H9 (cell line): ENCODE data around the gene KRTAP5-9. TPM values are rescaled to one million over a fixed set of nuclear protein-coding genes. Genes with fewer than 3 reads are reported as not detected.

ENCODE experiments used
- DNase-seq: peaks from one replicate; pipeline ENCODE4 v3.0.0-alpha.2; 2017
- H2AFZ ChIP-seq: one replicate; pipeline ENCODE4 v1.6.1; 2013; ENCODE audit warnings: mild to moderate bottlenecking, low read length, control low read depth, moderate library complexity
- H2AK5ac ChIP-seq: 2 replicates; pipeline ENCODE4 v1.6.1; 2013; ENCODE audit warnings: low read length, control low read depth, mixed read lengths; ENCODE audit not compliant: insufficient read length
- H2BK120ac ChIP-seq: one replicate; pipeline ENCODE4 v1.6.1; 2013; ENCODE audit warnings: low read depth, mild to moderate bottlenecking, low read length, control low read depth, inconsistent platforms; ENCODE audit not compliant: poor library complexity, severe bottlenecking
- H2BK12ac ChIP-seq: 2 replicates; pipeline ENCODE4 v1.6.1; 2013; ENCODE audit warnings: low read length, control low read depth, mixed read lengths, low read depth; ENCODE audit not compliant: insufficient read length
- H2BK15ac ChIP-seq: 2 replicates; pipeline ENCODE4 v1.6.1; 2013; ENCODE audit warnings: low read depth, low read length, control low read depth
- H2BK20ac ChIP-seq: one replicate; pipeline ENCODE4 v1.6.1; 2013; ENCODE audit warnings: low read depth, mild to moderate bottlenecking, low read length, control low read depth, inconsistent platforms; ENCODE audit not compliant: poor library complexity, severe bottlenecking
- H2BK5ac ChIP-seq: 2 replicates; pipeline ENCODE4 v1.6.1; 2013; ENCODE audit warnings: low read length, control low read depth, mixed read lengths; ENCODE audit not compliant: insufficient read length
- H3K14ac ChIP-seq: 2 replicates; pipeline ENCODE4 v1.6.1; 2013; ENCODE audit warnings: low read length, control low read depth; ENCODE audit not compliant: insufficient read depth
- H3K18ac ChIP-seq: 2 replicates; pipeline ENCODE4 v1.6.1; 2013; ENCODE audit warnings: low read depth, mild to moderate bottlenecking, mixed read lengths, low read length, control low read depth; ENCODE audit not compliant: insufficient read length
- H3K23ac ChIP-seq: 2 replicates; pipeline ENCODE4 v1.6.1; 2013; ENCODE audit warnings: low read length, control low read depth, mixed read lengths, low read depth; ENCODE audit not compliant: insufficient read length
- H3K23me2 ChIP-seq: 2 replicates; pipeline ENCODE4 v1.6.1; 2013; ENCODE audit warnings: low read depth, mild to moderate bottlenecking, mixed read lengths, low read length, control low read depth; ENCODE audit not compliant: insufficient read length, poor library complexity, severe bottlenecking
- H3K27ac ChIP-seq: 2 replicates; pipeline ENCODE4 v1.5.1; 2013; ENCODE audit warnings: low read length, control low read depth, mixed read lengths, low read depth; ENCODE audit not compliant: insufficient read length
- H3K27me3 ChIP-seq: 2 replicates; pipeline ENCODE4 v1.6.1; 2013; ENCODE audit warnings: low read length, control low read depth, inconsistent platforms; ENCODE audit not compliant: insufficient read depth
- H3K4ac ChIP-seq: 2 replicates; pipeline ENCODE4 v1.6.1; 2013; ENCODE audit warnings: low read depth, mild to moderate bottlenecking, control low read depth, inconsistent platforms, low read length, moderate library complexity
- H3K4me1 ChIP-seq: 2 replicates; pipeline ENCODE4 v1.6.1; 2013; ENCODE audit warnings: low read length, control low read depth, inconsistent platforms; ENCODE audit not compliant: insufficient read depth
- H3K4me2 ChIP-seq: 2 replicates; pipeline ENCODE4 v1.6.1; 2013; ENCODE audit warnings: low read length, control low read depth, mixed read lengths; ENCODE audit not compliant: insufficient read length, insufficient read depth
- H3K56ac ChIP-seq: 2 replicates; pipeline ENCODE4 v1.6.1; 2013; ENCODE audit warnings: low read depth, mild to moderate bottlenecking, mixed read lengths, low read length, control low read depth; ENCODE audit not compliant: insufficient read length
- H3K79me1 ChIP-seq: 2 replicates; pipeline ENCODE4 v1.6.1; 2013; ENCODE audit warnings: low read depth, mild to moderate bottlenecking, moderate library complexity, low read length, control low read depth, inconsistent platforms; ENCODE audit not compliant: insufficient read depth, poor library complexity, severe bottlenecking
- H3K79me2 ChIP-seq: 2 replicates; pipeline ENCODE4 v1.6.1; 2013; ENCODE audit warnings: low read length, control low read depth, inconsistent platforms; ENCODE audit not compliant: insufficient read depth
- H3K9ac ChIP-seq: 2 replicates; pipeline ENCODE4 v1.6.1; 2013; ENCODE audit warnings: low read length, control low read depth, mixed read lengths; ENCODE audit not compliant: insufficient read length; ENCODE audit errors: extremely low read depth
- H3K9me3 ChIP-seq: one replicate; pipeline ENCODE4 v1.6.1; 2013; ENCODE audit warnings: low read depth, low read length, inconsistent platforms; ENCODE audit not compliant: control insufficient read depth
- H3T11ph ChIP-seq: one replicate; pipeline ENCODE4 v1.6.1; 2013; ENCODE audit warnings: mild to moderate bottlenecking, low read length, control low read depth, inconsistent platforms
- H4K20me1 ChIP-seq: one replicate; pipeline ENCODE4 v1.6.1; 2013; ENCODE audit not compliant: control insufficient read depth, insufficient read length, insufficient read depth
- H4K5ac ChIP-seq: 2 replicates; pipeline ENCODE4 v1.6.1; 2013; ENCODE audit warnings: low read depth, mild to moderate bottlenecking, mixed read lengths, low read length, control low read depth; ENCODE audit not compliant: insufficient read length
- H4K8ac ChIP-seq: replicated peaks from 2 replicates; pipeline ENCODE4 v1.6.1; 2013; ENCODE audit warnings: low read length, control low read depth, mixed read lengths, low read depth; ENCODE audit not compliant: insufficient read length
- H4K91ac ChIP-seq: 2 replicates; pipeline ENCODE4 v1.6.1; 2013; ENCODE audit warnings: low read depth, mild to moderate bottlenecking, moderate library complexity, mixed read lengths, low read length, control low read depth; ENCODE audit not compliant: insufficient read length
- H3K27ac Mint-ChIP-seq, 3 experiments: 2 replicates in 2 of 3; 3 replicates in 1 of 3; pipeline ENCODE4 v1.8.0; 2020 to 2021; ENCODE audit warnings: mixed read lengths in 3 of 3, mild to moderate bottlenecking in 1 of 3, moderate library complexity in 1 of 3
- H3K27me3 Mint-ChIP-seq: 2 replicates; pipeline ENCODE4 v1.8.0; 2021; ENCODE audit warnings: low read depth, mild to moderate bottlenecking, moderate library complexity, mixed read lengths
- H3K36me3 Mint-ChIP-seq, 3 experiments: 2 replicates in 2 of 3; 3 replicates in 1 of 3; pipeline ENCODE4 v1.8.0; 2020 to 2021; ENCODE audit warnings: low read depth in 3 of 3, mixed read lengths in 3 of 3; ENCODE audit not compliant: insufficient read depth in 1 of 3
- H3K4me1 Mint-ChIP-seq, 2 experiments: 2 replicates each; pipeline ENCODE4 v1.8.0; 2020; ENCODE audit warnings: mixed read lengths in 2 of 2
- H3K4me3 Mint-ChIP-seq, 2 experiments: 2 replicates in 1 of 2; 3 replicates in 1 of 2; pipeline ENCODE4 v1.8.0; 2020 to 2021; ENCODE audit warnings: mild to moderate bottlenecking in 2 of 2, mixed read lengths in 2 of 2, moderate library complexity in 1 of 2
- H3K9me3 Mint-ChIP-seq, 2 experiments: 2 replicates in 1 of 2; 3 replicates in 1 of 2; pipeline ENCODE4 v1.8.0; 2020; ENCODE audit warnings: mild to moderate bottlenecking in 2 of 2, mixed read lengths in 2 of 2, moderate library complexity in 1 of 2
- CTCF ChIP-seq: fragments of 200-600 bp; sonication (generic); conservative IDR thresholded peaks from 3 replicates; pipeline ENCODE4 v1.8.0; 2021; ENCODE audit warnings: antibody characterized with exemption, mild to moderate bottlenecking
- WGBS: extraction: QIAGEN DNeasy Blood & Tissue Kit; methylation state at CpG from one replicate; pipeline ENCODE4 v1.1.7; 2013; ENCODE audit warnings: missing lambda C conversion rate, low lambda C conversion rate, mixed read lengths; ENCODE audit not compliant: insufficient read length; ENCODE audit errors: extremely low coverage; 5-methylcytosine and 5-hydroxymethylcytosine counted together
- total RNA-seq: library from RNA; stranded (reverse); gene quantifications from 2 replicates; pipeline ENCODE4 v1.2.1, GENCODE V29; 2021

KRTAP5-9 gene
- total RNA-seq, 1 experiment from 2014 or later: not detected

- Histone ChIP-seq H3K4ac (no peak overlapping the region), H3K27ac (no peak overlapping the region), H3K18ac (no peak overlapping the region), H2BK5ac (no peak overlapping the region), H3K14ac (no peak overlapping the region), H3K79me2 (no peaks in the 10 kb centered on the region), H3K9ac (no peak overlapping the region), H4K5ac (no peak overlapping the region), H3K56ac (no peak overlapping the region), H2BK15ac (no peak overlapping the region), H4K91ac (no peak overlapping the region), H2AK5ac (no peak overlapping the region), H3K27me3 (no peaks in the 10 kb centered on the region), H2BK120ac (no peak overlapping the region), H3K79me1 (no peaks in the 10 kb centered on the region), H3K4me2 (no peak overlapping the region), H2AFZ (no peak overlapping the region), H3K4me1 (no peaks in the 10 kb centered on the region), H3K9me3 (no peaks in the 10 kb centered on the region), H3K23ac (no peak overlapping the region), H4K20me1 (no peaks in the 10 kb centered on the region), H4K8ac (no peak overlapping the region), H3T11ph (no peak overlapping the region), H2BK20ac (no peak overlapping the region), H3K23me2 (no peaks in the 10 kb centered on the region), H2BK12ac (no peak overlapping the region)
- no peak for DNase-seq
- Mint-ChIP-seq H3K36me3 (peaks cover 2 to 6% (median 5%) of the 10 kb centered on the region in 3 experiments; a peak in 4 of 7 replicates), H3K27ac (no peak overlapping the region), H3K4me1 (peaks cover 7 to 8% of the 10 kb centered on the region in 2 experiments; a peak in 3 of 4 replicates), H3K9me3 (peaks cover 19 to 24% of the 10 kb centered on the region in 2 experiments), H3K27me3 (peaks cover 7% of the 10 kb centered on the region), H3K4me3 (no peak overlapping the region)
- no peak for TF ChIP-seq CTCF
- 100% methylated on average over 2 of the region's 4 CpGs for WGBS
Measured at GRCh38 chr11:71556018-71556417, 7.8 kb downstream of the KRTAP5-9 start.
